Suppressor macrophage treated with lipopolysaccharide for 1 hour (primary cell): Measurements from ENCODE around the gene NKD1.

Experiments
- DNase-seq, 3 donors: peaks; one replicate each; pipeline ENCODE4 v3.0.0-alpha.2; 2020 to 2022

Gene NKD1

GRCh38 chr16:50614955-50615724, 66.9 kb downstream of the NKD1 start:
- DNase-seq, result no peak

DNA sequence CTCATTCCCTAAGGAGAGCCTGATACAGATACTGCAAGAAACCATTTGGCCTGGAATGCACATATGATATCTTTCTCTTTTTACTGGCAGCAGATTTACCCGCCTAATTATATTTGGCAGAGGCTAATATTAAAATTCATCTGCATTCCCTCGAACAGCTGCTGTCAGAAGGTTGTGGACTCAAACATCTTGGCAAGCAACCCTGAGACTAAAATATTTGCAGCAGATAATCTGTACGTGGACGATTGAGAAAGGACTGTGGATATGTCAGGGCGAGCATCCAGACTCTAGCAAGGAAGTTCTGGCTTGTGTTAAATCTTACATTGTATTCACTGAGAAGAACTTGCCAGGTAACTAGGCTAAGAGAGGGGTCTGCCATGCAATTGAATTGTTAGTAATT, 67.7 kb downstream of the NKD1 start:
- no peak for DNase-seq

GRCh38 chr16:50616386-50616785, 68.2 kb downstream of the NKD1 start:
- DNase-seq, result no peak

- DNase-seq, result peak in 1 of 3 donors; percentile 38
These were observed 68.9 kb downstream of the NKD1 start for GRCh38 chr16:50616883-50617645.

DNA sequence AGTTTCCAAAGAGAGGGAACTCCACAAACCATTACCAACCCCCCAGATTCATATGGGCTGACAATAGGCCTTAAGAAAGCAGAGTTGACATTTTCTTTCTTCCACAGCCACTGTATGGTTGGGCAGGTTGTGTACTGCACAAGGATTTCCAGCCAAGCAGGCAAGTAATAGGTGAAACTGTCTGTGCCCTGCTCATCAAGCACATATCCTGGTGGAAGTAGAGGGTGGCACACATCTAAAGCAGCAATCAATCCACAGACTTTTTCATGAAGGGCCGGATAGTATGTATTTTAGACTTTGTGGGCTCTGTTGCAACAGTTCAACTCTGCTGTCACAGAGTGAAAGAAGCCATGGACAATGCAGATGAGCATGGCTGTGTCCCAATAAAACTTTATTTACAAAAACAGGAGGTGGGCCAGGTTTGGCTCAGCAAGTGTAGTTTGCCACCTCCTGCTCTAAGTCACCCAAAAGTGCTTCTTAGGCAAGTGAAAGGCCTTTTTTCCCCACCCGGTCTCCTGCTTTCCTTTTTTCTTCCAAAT, 69.5 kb downstream of the NKD1 start:
- DNase-seq, result peak in 1 of 3 donors; percentile 26

- DNase-seq, result no peak
These were observed 70.2 kb downstream of the NKD1 start for GRCh38 chr16:50618238-50618918.

- no peak for DNase-seq
These were observed 71.7 kb downstream of the NKD1 start for GRCh38 chr16:50619702-50620491.

DNA sequence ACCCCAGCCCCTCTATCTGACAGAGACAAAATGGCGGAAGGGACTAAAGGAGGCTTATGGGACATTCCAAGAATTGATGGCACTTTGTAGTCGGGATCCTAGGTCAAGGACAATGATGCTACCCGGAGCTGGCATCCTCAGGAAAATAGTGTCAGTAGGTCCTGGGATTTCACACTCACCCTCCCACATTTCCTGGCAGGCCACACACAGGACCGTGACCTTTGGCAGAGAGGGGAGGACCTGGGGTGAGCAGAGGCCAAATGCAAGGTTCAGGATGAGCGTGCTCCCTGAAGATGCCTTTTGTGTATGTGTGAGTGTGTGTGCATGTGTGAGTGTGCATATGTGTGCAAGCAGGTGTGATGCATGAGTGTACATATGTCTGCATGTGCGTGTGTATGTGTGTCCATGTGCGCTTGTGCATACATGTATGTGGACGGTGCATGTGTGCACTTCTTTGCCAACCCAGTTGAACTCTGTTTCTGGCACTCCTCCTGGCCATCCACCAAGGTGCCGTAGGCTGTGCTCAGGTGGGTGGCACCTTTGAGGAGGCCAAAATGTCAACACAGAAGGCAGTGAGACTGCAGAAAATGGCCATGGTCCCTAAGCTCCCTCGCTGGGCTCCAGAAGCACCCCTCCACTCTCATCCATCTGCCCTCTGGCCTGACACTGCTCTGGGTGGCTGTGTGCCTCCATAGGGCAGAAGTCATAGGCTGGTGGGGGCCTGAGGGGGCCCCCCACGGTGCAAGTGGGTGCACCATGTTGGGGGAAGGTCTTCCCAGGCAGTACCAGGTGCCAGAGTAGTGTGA, 72.7 kb downstream of the NKD1 start:
- DNase-seq, result no peak

- no peak for DNase-seq
These were observed 73.2 kb downstream of the NKD1 start for GRCh38 chr16:50621452-50621792.

GRCh38 chr16:50622029-50622428, 73.8 kb downstream of the NKD1 start:
- no peak for DNase-seq

- DNase-seq, result no peak
These were observed 74.6 kb downstream of the NKD1 start for GRCh38 chr16:50622643-50623369.

GRCh38 chr16:50624449-50624970, 76.3 kb downstream of the NKD1 start:
- no peak for DNase-seq

GRCh38 chr16:50625374-50625773, 77.2 kb downstream of the NKD1 start:
- no peak for DNase-seq

DNA sequence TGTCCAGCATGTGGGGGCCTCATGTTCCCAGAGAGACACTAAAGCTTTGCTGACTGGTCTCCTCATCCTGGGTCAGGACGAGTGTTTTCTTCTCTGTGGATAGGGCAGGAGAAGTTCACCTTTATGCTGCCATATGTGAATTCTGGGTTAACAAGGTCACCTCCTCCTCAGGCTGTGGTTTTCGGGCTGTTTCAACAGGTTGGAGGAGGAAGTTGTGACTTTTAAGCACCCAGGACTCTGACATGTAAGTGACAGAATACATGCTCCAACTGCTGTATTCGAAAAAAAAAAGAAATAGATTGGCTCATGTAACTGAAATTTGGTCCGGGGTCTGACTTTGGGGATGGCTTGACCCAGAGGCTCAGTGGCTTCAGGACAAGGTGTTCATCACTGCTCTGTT, 78.7 kb downstream of the NKD1 start:
- no peak for DNase-seq

DNA sequence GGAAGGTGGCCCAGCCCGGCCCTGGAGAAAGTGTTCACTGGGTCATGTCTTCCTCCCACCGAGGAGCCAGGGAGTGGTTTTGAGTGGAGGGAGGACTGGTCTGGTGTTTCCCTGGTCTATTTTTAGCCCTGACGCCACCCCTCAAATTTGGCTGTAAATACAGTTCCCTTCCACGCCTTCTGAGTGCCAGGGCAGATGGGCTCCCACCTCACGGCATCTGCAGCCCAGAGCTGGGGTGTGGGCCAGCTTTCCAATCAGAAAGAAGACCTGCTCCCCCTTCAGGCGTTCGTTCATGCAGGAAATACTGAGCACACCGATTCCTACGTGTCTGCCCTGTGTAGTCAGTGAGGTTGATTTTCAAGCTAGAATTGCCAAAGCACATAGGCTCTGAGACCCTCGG, 79.2 kb downstream of the NKD1 start:
- DNase-seq, result peak; percentile 30 to 49 (median 43)

GRCh38 chr16:50628156-50628802, 80.1 kb downstream of the NKD1 start:
- DNase-seq, result no peak

DNA sequence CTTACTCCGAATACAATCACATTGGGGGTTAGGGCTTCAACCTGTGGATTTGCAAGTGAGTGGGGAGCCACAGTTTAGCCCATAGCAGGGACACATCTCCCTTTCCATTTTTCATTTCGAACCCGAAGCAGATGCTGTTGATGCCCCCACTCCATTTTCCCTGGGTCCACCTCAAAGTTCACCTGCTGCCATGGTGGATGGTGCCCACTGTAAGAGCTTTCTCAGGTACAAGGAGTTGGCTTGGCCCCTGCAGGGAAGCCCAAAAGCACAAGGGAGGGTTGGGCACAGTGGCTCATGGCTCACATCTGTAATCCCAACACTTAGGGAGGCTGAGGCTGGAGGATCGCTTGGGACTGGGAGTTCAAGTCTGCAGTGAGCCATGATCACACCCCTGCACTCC, 81.1 kb downstream of the NKD1 start:
- DNase-seq, result no peak

GRCh38 chr16:50630394-50631020, 82.3 kb downstream of the NKD1 start:
- no peak for DNase-seq

DNA sequence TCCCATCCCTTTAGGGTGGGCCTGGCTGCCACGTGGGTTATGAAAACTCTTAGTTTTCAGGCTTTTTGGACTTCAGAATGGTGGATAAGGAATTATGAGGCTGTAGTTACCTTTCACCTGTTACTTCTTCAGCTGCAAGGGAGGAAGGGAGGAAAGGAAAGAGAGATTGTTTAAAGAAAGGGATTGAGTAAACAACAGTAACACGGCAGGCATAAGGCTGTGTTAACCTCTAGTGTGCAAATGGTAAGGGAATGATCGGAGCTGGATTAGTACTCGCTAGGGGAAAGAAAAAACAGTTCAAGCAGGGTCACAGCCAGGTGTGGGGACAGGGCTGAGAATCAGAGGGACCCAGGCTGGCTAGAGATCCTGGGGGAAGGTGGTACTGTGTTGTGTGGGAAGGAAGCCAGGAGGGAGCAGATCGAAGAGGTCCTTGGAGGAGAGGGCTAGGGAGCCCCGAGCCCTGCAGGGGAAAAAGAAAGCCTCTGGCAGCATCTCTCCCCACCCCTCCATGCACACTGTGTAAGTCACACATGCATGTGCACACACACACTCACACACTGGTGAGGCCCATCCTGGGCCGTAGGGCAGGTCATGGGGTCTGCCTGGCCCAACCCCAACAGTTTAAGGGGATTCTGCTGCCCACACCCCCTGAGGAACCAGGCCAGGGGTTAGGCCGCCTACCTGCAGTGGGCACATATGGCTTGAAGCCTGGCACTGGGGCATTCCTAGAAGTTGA, 83.2 kb downstream of the NKD1 start:
- no peak for DNase-seq
